Measurements from ENCODE around the gene CENPP. TPM values are rescaled to one million over a fixed set of nuclear protein-coding genes. Genes with fewer than 3 reads are reported as not detected.

The CENPP gene
- total RNA-seq, 1 donor from 2014 or later: 19.4 TPM

- intact Hi-C loops (cut with micrococcal nuclease): no loop called here
Observed at GRCh38 chr9:92373167-92373566, 47.4 kb downstream of the CENPP start.

- intact Hi-C loops (cut with micrococcal nuclease): no loop called here
Observed at GRCh38 chr9:92377876-92378275, 52.1 kb downstream of the CENPP start.

- intact Hi-C loops (cut with micrococcal nuclease): no loop called here
Observed at GRCh38 chr9:92378865-92379560, 53.3 kb downstream of the CENPP start.

- intact Hi-C loops (cut with micrococcal nuclease): no loop called here
Observed at GRCh38 chr9:92380603-92381002, 54.9 kb downstream of the CENPP start.

GRCh38 chr9:92381775-92382174 is 56.0 kb downstream of the CENPP start:
- intact Hi-C loops (cut with micrococcal nuclease): no loop called here

- intact Hi-C loops (cut with micrococcal nuclease): no loop called here
Observed at GRCh38 chr9:92384375-92384774, 58.6 kb downstream of the CENPP start.

DNA sequence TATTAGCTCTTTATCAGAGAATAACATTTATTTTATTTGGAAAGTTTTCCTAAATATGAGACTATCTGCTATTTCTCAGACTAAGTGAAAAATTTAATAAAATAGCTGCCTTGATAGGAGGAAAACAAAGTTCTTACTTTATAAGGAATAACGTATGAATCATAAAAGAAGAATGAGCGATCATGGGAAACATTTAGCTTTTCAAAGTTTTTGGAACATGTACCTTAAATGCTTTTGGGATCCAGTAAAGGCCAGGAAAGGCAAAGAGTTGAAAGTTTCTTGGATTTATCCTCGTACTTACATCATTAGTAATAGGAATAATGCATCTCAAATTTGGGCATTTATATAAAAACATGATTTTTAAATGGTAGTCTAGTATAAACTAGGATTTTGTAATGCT is 59.2 kb downstream of the CENPP start:
- intact Hi-C loops (cut with micrococcal nuclease): no loop called here

GRCh38 chr9:92385477-92385876 is 59.7 kb downstream of the CENPP start:
- intact Hi-C loops (cut with micrococcal nuclease): no loop called here

- intact Hi-C loops (cut with micrococcal nuclease): no loop called here
Observed at GRCh38 chr9:92385953-92386352, 60.2 kb downstream of the CENPP start.

- intact Hi-C loops (cut with micrococcal nuclease): no loop called here
Observed at GRCh38 chr9:92392690-92393089, 66.9 kb downstream of the CENPP start.

DNA sequence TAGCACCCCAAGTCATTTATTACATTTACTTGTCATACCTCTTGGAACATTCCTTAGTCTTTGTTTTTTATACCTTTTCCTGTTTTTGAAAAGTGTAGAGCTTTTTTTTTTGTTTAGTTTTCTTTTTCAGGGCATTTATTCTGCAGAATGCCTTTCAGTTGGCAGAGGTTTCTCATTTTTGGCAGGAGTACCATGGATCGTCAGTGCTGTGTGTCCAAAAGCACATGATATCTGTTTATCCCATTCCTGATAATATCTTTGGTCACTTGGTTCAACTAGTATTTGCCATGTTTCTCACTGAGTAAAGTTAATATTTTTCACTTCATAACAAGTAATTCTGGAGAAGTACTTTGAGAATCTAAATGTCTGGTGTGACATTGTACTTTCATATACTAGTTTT is 67.9 kb downstream of the CENPP start:
- intact Hi-C loops (cut with micrococcal nuclease): no loop called here

DNA sequence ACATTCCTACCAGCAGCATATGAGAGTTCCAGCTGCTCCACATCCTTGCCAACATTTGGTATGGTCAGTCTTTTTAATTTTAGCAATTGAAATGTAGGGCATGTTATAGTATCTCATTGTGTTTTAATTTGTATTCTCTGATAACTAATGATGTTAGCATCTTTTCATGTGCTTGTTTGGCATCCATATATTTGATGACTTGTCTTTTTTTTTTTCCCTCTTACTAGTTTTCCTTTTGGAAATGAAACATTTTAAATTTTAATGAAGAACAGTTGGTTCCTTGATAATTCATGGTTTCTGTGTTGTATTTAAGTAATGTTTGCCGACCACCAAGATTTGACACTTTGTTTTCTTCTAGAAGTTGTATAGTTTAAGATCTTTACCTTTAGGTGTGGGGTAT is 69.9 kb downstream of the CENPP start:
- intact Hi-C loops (cut with micrococcal nuclease): no loop called here

- intact Hi-C loops (cut with micrococcal nuclease): no loop called here
Observed at GRCh38 chr9:92397853-92398252, 72.1 kb downstream of the CENPP start.

- intact Hi-C loops (cut with micrococcal nuclease): loop anchor here (5.0 kb wide), 1 partner anchor 1140 kb away; no protein-coding TSS in a partner anchor
Observed at GRCh38 chr9:92402360-92402759, 76.6 kb downstream of the CENPP start.

DNA sequence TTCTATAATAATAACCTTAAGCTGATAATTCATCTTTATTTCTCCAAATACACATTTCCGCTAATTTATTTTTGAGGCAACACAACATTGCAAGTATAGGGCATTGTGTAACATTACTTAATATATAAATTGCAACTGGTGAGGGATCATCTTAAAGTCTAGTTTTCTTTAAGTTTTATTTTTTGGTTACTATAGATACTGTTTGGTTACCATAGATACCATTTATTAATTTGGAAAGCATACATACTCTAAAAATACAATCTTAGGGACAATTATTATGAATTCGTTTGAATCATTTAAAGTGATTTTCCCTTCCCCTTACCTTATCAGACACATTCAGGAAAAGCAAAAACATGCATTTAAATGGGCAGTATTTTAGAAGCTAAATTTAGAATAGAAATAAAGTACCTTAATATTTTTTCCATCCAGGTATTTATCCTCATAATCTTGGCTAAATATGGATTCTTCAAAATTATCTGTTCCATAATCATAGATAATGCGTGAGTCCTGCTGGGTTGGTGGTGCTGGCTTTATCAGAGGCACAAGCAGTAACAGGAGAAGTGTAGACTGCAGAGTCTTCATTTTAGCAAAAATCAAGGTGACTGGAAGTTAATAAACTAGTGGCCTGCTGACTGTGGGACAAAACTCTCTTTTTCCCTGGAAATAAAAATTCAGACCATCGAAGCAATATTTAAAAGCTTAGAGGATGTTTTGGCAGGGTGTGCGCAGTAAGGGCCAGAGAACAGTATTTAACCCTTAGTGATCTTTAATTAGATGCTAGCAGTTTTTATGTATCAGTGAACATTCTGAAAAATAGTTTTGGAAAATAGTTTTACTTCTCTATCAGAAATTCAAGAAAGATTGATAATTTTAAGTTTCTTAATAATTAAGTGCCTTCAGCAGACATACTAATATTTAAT is 77.3 kb downstream of the CENPP start:
- intact Hi-C loops (cut with micrococcal nuclease): loop anchor here (5.0 kb wide), 1 partner anchor 1141 kb away; no protein-coding TSS in a partner anchor

GRCh38 chr9:92404042-92404836 is 78.5 kb downstream of the CENPP start, which contains the start of gene OGN:
Gene OGN (minus strand): TSS chr9:92404578. CDS start chr9:92403407, 1,171 bp downstream.
- intact Hi-C loops (cut with micrococcal nuclease): loop anchor here (5.0 kb wide), 1 partner anchor 1142 kb away; no protein-coding TSS in a partner anchor

DNA sequence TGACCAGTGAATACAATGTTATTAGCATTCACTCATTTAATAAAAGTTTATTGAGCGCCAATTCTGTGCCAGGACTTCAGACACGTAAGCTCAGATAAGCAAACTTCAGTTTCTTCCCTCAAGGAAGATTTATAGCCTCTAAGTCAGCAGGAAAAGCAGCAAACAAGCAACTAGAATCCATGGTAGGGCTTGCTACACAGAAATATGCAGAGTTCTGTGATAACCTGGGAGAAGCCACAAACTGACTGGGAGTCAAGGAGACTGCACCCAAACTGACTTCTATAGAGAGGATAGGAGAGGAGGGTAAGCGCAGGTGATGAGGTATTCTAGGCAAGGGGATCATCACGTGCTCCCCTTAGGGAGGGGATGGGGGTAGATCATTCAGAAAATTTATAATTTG is 80.1 kb downstream of the CENPP start:
- intact Hi-C loops (cut with micrococcal nuclease): loop anchor here (1.0 to 5.0 kb wide), 3 partner anchors 39 to 265 kb away; partner anchors contain the start of genes CENPP, IPPK and NOL8

DNA sequence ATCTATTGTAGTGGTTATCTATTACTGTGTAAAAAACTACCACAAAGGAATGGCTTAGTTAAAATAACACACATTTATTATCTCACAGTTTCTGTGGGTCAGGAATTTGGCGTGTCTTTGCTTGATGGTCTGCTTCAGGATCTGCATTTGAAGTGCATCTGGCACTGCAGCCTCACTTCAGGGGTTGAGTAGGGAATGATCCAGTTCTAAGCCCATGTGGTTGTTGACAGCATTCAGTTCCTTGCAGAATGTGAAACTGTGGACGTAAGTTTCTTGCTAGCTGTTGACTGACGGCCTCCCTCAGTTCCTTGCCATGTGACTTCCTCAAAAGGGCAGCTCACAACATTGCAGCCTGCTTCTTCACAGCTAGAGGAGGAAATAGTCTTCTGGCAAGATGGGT is 80.7 kb downstream of the CENPP start:
- intact Hi-C loops (cut with micrococcal nuclease): loop anchor here (1.0 to 5.0 kb wide), 3 partner anchors 39 to 264 kb away; partner anchors contain the start of genes CENPP, IPPK and NOL8

GRCh38 chr9:92407818-92408217 is 82.1 kb downstream of the CENPP start:
- intact Hi-C loops (cut with micrococcal nuclease): loop anchor here (2.0 to 5.0 kb wide), 2 partner anchors 41 to 263 kb away; partner anchors contain the start of gene IPPK

DNA sequence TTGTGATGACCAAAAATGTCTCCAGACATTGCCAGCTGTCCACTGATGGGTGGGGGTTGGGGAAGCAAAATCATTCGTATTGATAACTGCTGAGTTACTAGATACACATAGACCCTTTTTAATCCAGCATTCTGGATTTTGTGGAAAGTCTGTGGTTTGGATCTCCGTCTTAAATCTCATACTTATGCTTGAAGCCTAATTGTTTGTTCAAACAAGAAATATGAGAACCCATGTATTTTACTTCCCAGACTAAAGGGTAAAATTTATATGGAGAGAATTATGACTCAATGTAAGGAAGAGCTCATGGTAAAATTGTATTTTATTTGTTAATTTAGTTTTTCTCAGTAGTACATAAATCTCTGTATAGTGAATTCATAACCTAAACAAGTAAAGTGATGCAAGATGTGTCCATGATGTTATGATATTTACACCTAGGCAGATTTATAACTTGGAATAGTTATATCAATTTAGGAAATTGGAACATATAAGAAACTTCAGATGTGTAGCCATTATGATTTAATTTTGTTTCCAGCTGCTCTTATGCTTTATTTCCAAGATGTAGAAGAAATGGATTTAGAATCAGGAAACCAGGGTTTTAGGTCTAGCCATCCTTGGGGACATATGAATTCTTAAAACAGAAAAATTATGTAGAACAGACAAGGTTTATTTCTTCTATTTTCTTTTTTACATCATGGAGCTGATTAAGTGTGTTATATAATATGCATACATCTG is 83.2 kb downstream of the CENPP start:
- intact Hi-C loops (cut with micrococcal nuclease): loop anchor here (5.0 kb wide), 1 partner anchor 42 kb away; no protein-coding TSS in a partner anchor

Measured in T-helper 1 cell treated with Interleukin-12 subunit alpha and Interleukin-12 subunit beta and Interleukin-4 antibody, amounts not matched to agents 30 ng/mL and 1 ng/mL, for 36 hours (primary cell).